HepG2 (cell line): ENCODE data around the gene PLEKHM2. TPM values are rescaled to one million over a fixed set of nuclear protein-coding genes. Genes with fewer than 3 reads are reported as not detected.

Source experiments
- FOXK1 ChIP-seq: sonication (generic); formaldehyde crosslinking; IDR thresholded peaks from 2 replicates; pipeline ENCODE4 v1.4.0; 2020; ENCODE audit warnings: low read depth, missing genetic modification reagents, borderline replicate concordance
- GABPA ChIP-seq, 2 experiments: IDR thresholded peaks; 2 replicates each; pipeline ENCODE4 v1.6.1; 2011 to 2016; ENCODE audit warnings: low read depth in 2 of 2, low read length in 1 of 2, missing biosample characterization in 1 of 2, missing genetic modification characterization in 1 of 2
- GATAD1 ChIP-seq: IDR thresholded peaks from 2 replicates; pipeline ENCODE4 v1.6.1; 2016; ENCODE audit warnings: missing genetic modification reagents, missing compliant biosample characterization
- MAF1 ChIP-seq: sonication (generic); formaldehyde crosslinking; IDR thresholded peaks from 2 replicates; pipeline ENCODE4 v1.5.0; 2020; ENCODE audit warnings: missing genetic modification reagents, borderline replicate concordance
- MBD4 ChIP-seq: IDR thresholded peaks from 2 replicates; pipeline ENCODE4 v1.6.1; 2012; ENCODE audit warnings: low read length, inconsistent platforms, borderline replicate concordance
- MYPOP ChIP-seq: sonication (generic); formaldehyde crosslinking; IDR thresholded peaks from 2 replicates; pipeline ENCODE4 v1.8.1; 2023; ENCODE audit warnings: mild to moderate bottlenecking, moderate library complexity, missing genetic modification reagents
- POLR2A ChIP-seq, 2 experiments: IDR thresholded peaks; 2 replicates each; pipeline ENCODE4 v1.6.1; 2011; ENCODE audit warnings: low read depth in 2 of 2, low read length in 2 of 2, mild to moderate bottlenecking in 1 of 2, moderate library complexity in 1 of 2; ENCODE audit not compliant: insufficient read depth in 1 of 2
- PRMT3 ChIP-seq: sonication (generic); formaldehyde crosslinking; IDR thresholded peaks from 2 replicates; pipeline ENCODE4 v1.8.1; 2022; ENCODE audit warnings: low read depth, mild to moderate bottlenecking, moderate library complexity, missing genetic modification reagents, borderline replicate concordance
- RBM22 ChIP-seq: fragments of 200-400 bp; formaldehyde crosslinking; optimal IDR thresholded peaks from 2 replicates; pipeline ENCODE3; 2017; ENCODE audit warnings: mild to moderate bottlenecking, low read length, moderate library complexity
- RERE ChIP-seq: IDR thresholded peaks from 2 replicates; pipeline ENCODE4 v1.6.1; 2016; ENCODE audit warnings: low read depth, missing genetic modification reagents, missing compliant biosample characterization
- SRSF4 ChIP-seq: fragments of 200-400 bp; formaldehyde crosslinking; IDR thresholded peaks from one replicate; pipeline ENCODE4 v1.6.1; 2018; ENCODE audit warnings: mild to moderate bottlenecking, low read depth, low read length, moderate library complexity; ENCODE audit not compliant: poor library complexity, severe bottlenecking
- TERF1 ChIP-seq: sonication (generic); formaldehyde crosslinking; IDR thresholded peaks from 2 replicates; pipeline ENCODE4 v1.8.0; 2022; ENCODE audit warnings: mild to moderate bottlenecking, missing genetic modification reagents, moderate library complexity
- ZEB1 ChIP-seq: IDR thresholded peaks from 2 replicates; pipeline ENCODE4 v1.6.1; 2012; ENCODE audit warnings: mild to moderate bottlenecking, low read depth, inconsistent platforms; ENCODE audit not compliant: insufficient replicate concordance
- ZNF33A ChIP-seq: sonication (generic); formaldehyde crosslinking; IDR thresholded peaks from 2 replicates; pipeline ENCODE4 v1.5.1; 2020; ENCODE audit warnings: missing genetic modification reagents, mild to moderate bottlenecking, moderate library complexity, borderline replicate concordance
- ZNF574 ChIP-seq: sonication (generic); formaldehyde crosslinking; IDR thresholded peaks from 2 replicates; pipeline ENCODE4 v1.4.0; 2020; ENCODE audit warnings: missing genetic modification reagents
- ZNF713 ChIP-seq: sonication (generic); formaldehyde crosslinking; IDR thresholded peaks from 2 replicates; pipeline ENCODE4 v1.4.0; 2020; ENCODE audit warnings: mild to moderate bottlenecking, missing genetic modification reagents
- ZNF800 ChIP-seq: sonication (generic); formaldehyde crosslinking; IDR thresholded peaks from 2 replicates; pipeline ENCODE4 v1.4.0; 2020; ENCODE audit warnings: missing genetic modification reagents
- polyA plus RNA-seq, 8 experiments: library from polyadenylated mRNA; depleted of rRNA in 3 of 8; stranded (reverse) in 7 of 8; unstranded in 1 of 8; fragments of >200 nt; fragmentation: Illumina TruSeq in 4 of 8; extraction: Trizol in 4 of 8; gene quantifications; 2 replicates each; pipeline versions ENCODE4 v1.2.1 to v1.2.3, GENCODE V29; 2011 to 2016; ENCODE audit warnings: low read depth in 4 of 8, missing spikeins in 1 of 8, mixed read lengths in 1 of 8; ENCODE audit not compliant: insufficient read depth in 1 of 8
- total RNA-seq, 5 experiments: library from RNA; depleted of rRNA; stranded (reverse); fragments of >200 nt; fragmentation: Illumina TruSeq; extraction: Trizol; gene quantifications; 2 replicates each; pipeline ENCODE4 v1.2.3, GENCODE V29; 2016; ENCODE audit warnings: low read depth in 1 of 5

The PLEKHM2 gene
- total and polyA plus RNA-seq, 2 of the 13 experiments (the other 11 are each of a cell fraction or from before 2014, with no cell fraction given), result 16.5 to 27.3 TPM

- TF ChIP-seq GATAD1 (no peak), FOXK1 (CRISPR knock-in tag) (no peak), ZEB1 (no peak), MAF1 (CRISPR knock-in tag) (no peak), MBD4 (no peak), RBM22 (no peak), POLR2A (IDR thresholded peaks at IDR 0.05; ENCODE audit: insufficient read depth in 1 of 2, low read depth in 2 of 2, low read length in 2 of 2) (no peak), ZNF574 (CRISPR knock-in tag) (peak; percentile 22; the same call in 1 of the 2 replicates), ZNF713 (no peak), TERF1 (CRISPR knock-in tag) (no peak), GABPA (IDR thresholded peaks at IDR 0.05; ENCODE audit: low read depth, low read length) (no peak), GABPA (CRISPR knock-in tag; IDR thresholded peaks at IDR 0.05; ENCODE audit: low read depth) (no peak), ZNF800 (no peak), RERE (no peak), MYPOP (CRISPR knock-in tag) (no peak), ZNF33A (CRISPR knock-in tag) (no peak), SRSF4 (no peak), PRMT3 (CRISPR knock-in tag) (no peak)
Measured at GRCh38 chr1:15734901-15735300, 50.8 kb downstream of the PLEKHM2 start (continued).
